Lung (tissue), 12 donors: ENCODE measurements around the gene PARD3B. TPM values are rescaled to one million over a fixed set of nuclear protein-coding genes. Genes with fewer than 3 reads are reported as not detected.

Experiments used
- ATAC-seq: fragments of 200-7000 bp; cut with Tn5 transposase; one replicate; pipeline ENCODE4 v1.9.1; 2020; ENCODE audit warnings: moderate number of reproducible peaks; ENCODE audit not compliant: insufficient read depth, low FRiP score
- DNase-seq, 3 donors: peaks; one replicate each; pipeline ENCODE4 v3.0.0-alpha.2; 2013 to 2017
- H3K27ac ChIP-seq, 2 donors: one replicate each; pipeline ENCODE4 v1.5.1; 2013; ENCODE audit warnings: mild to moderate bottlenecking in 2 of 2, moderate library complexity in 2 of 2, control low read depth in 1 of 2, inconsistent platforms in 1 of 2, low read depth in 1 of 2, low read length in 1 of 2
- H3K27me3 ChIP-seq, 3 donors: one replicate each; pipeline ENCODE4 v1.5.1; 2013; ENCODE audit warnings: low read length in 2 of 3; ENCODE audit not compliant: control insufficient read depth in 3 of 3, insufficient read depth in 3 of 3
- H3K36me3 ChIP-seq, 4 donors: one replicate each; pipeline ENCODE4 v1.5.1; 2013; ENCODE audit warnings: low read length in 4 of 4, mild to moderate bottlenecking in 1 of 4, moderate library complexity in 1 of 4; ENCODE audit not compliant: control insufficient read depth in 4 of 4, insufficient read depth in 4 of 4
- H3K4me1 ChIP-seq, 5 donors: one replicate each; pipeline ENCODE4 v1.5.1; 2013; ENCODE audit warnings: low read length in 5 of 5, mild to moderate bottlenecking in 2 of 5, moderate library complexity in 1 of 5; ENCODE audit not compliant: control insufficient read depth in 5 of 5, insufficient read depth in 5 of 5
- H3K4me3 ChIP-seq: one replicate; pipeline ENCODE4 v1.5.1; 2013; ENCODE audit warnings: mild to moderate bottlenecking, control low read depth, moderate library complexity
- H3K9ac ChIP-seq, 2 donors: one replicate each; pipeline ENCODE4 v1.5.1; 2013; ENCODE audit warnings: low read length in 2 of 2, control low read depth in 1 of 2; ENCODE audit not compliant: insufficient read depth in 1 of 2
- H3K9me3 ChIP-seq, 4 donors: one replicate each; pipeline ENCODE4 v1.5.1; 2013; ENCODE audit warnings: low read length in 3 of 4, mild to moderate bottlenecking in 1 of 4, moderate library complexity in 1 of 4; ENCODE audit not compliant: control insufficient read depth in 4 of 4, insufficient read depth in 3 of 4
- WGBS, 2 donors: extraction: QIAGEN DNeasy Blood & Tissue Kit; methylation state at CpG; one replicate each; pipeline ENCODE4 v1.1.7; 2013; 5-methylcytosine and 5-hydroxymethylcytosine counted together
- polyA plus RNA-seq, 2 donors: library from polyadenylated mRNA; stranded (reverse); fragments of 200-250 nt; gene quantifications; one replicate each; pipeline ENCODE4 v1.2.1, GENCODE V29; 2013
- total RNA-seq, 2 donors: library from RNA; depleted of rRNA in 1 of 2; stranded (reverse); fragments of >200 nt in 1 of 2; gene quantifications; one replicate each; pipeline ENCODE4 v1.2.1, GENCODE V29; 2014 to 2021
- TF ChIP-seq, protein P1 (sequence below): IDR thresholded peaks from 2 replicates; pipeline ENCODE4 v1.5.1; 2012; ENCODE audit warnings: mild to moderate bottlenecking; ENCODE audit errors: control extremely low read depth, extremely low read depth
- donor health status: control.
- donor health status: control.
- donor health status: Bipolar disorder and iron deficiency.
- donor health status: healthy.
- donor health status: DM: yes; HTN: yes; CAD: no.

The PARD3B gene
- total and polyA plus RNA-seq, 4 donors, result 2.4 to 38.7 (median 17.1) TPM

- DNase-seq (no peak), ATAC-seq (no peak)
- TF ChIP-seq, protein P1, sequence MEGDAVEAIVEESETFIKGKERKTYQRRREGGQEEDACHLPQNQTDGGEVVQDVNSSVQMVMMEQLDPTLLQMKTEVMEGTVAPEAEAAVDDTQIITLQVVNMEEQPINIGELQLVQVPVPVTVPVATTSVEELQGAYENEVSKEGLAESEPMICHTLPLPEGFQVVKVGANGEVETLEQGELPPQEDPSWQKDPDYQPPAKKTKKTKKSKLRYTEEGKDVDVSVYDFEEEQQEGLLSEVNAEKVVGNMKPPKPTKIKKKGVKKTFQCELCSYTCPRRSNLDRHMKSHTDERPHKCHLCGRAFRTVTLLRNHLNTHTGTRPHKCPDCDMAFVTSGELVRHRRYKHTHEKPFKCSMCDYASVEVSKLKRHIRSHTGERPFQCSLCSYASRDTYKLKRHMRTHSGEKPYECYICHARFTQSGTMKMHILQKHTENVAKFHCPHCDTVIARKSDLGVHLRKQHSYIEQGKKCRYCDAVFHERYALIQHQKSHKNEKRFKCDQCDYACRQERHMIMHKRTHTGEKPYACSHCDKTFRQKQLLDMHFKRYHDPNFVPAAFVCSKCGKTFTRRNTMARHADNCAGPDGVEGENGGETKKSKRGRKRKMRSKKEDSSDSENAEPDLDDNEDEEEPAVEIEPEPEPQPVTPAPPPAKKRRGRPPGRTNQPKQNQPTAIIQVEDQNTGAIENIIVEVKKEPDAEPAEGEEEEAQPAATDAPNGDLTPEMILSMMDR, result no peak
- Histone ChIP-seq H3K27me3 (no peaks in the 10 kb centered on the region), H3K36me3 (peaks cover 0 to 3% (median 0%) of the 10 kb centered on the region in 4 donors), H3K4me1 (no peaks in the 10 kb centered on the region), H3K4me3 (no peak overlapping the region), H3K27ac (no peak overlapping the region), H3K9ac (no peak overlapping the region), H3K9me3 (no peaks in the 10 kb centered on the region)
- WGBS, 2 donors, result 92 to 96% methylated on average over 6 of the region's 6 CpGs
These were observed 613.1 kb downstream of the PARD3B start for GRCh38 chr2:205158404-205158803.

GRCh38 chr2:205161156-205161839 lies 616.0 kb downstream of the PARD3B start:
- 73 to 91% methylated on average over 5 of the region's 5 CpGs for WGBS, 2 donors
- TF ChIP-seq, protein P1, result no peak

DNA sequence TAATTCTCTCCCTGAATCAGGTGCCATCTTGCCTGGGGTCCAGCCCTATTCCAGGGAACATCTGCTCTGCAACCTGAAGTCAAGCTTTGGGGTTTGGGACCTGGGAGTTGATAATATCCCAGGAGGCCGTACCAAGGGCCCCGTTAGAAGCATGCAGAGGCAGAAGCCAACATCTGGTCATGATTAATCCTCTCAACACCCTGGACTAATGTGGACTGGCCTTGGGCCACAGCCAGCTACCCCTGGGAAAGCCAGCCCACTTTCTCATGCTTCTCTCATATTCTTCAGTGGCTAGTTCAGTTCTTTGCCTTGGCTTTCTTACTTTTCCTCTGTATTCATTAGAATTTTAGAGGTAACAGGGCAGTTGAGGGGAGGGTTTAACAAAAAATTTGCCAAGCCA lies 621.5 kb downstream of the PARD3B start:
- Histone ChIP-seq H3K9ac (no peak overlapping the region), H3K36me3 (no peaks in the 10 kb centered on the region), H3K4me3 (no peak overlapping the region), H3K27me3 (no peaks in the 10 kb centered on the region), H3K4me1 (no peaks in the 10 kb centered on the region), H3K27ac (no peak overlapping the region), H3K9me3 (no peaks in the 10 kb centered on the region)
- DNase-seq (no peak), ATAC-seq (no peak)
- TF ChIP-seq, protein P1, result no peak
- WGBS, 2 donors, result 90 to 100% methylated on average over 2 of the region's 2 CpGs

More at GRCh38 chr2:205161156-205161839, 616.0 kb downstream of the PARD3B start:
- no peaks in the 10 kb centered on the region for H3K9me3 ChIP-seq
- DNase-seq (no peak), ATAC-seq (no peak)
- H3K27ac ChIP-seq, result no peak overlapping the region
- H3K36me3 ChIP-seq, result peaks cover 0 to 3% (median 0%) of the 10 kb centered on the region in 4 donors
- H3K4me1 ChIP-seq, result no peaks in the 10 kb centered on the region
- H3K4me3 ChIP-seq, result no peak overlapping the region
- H3K9ac ChIP-seq, result no peak overlapping the region
- H3K27me3 ChIP-seq, result no peaks in the 10 kb centered on the region

DNA sequence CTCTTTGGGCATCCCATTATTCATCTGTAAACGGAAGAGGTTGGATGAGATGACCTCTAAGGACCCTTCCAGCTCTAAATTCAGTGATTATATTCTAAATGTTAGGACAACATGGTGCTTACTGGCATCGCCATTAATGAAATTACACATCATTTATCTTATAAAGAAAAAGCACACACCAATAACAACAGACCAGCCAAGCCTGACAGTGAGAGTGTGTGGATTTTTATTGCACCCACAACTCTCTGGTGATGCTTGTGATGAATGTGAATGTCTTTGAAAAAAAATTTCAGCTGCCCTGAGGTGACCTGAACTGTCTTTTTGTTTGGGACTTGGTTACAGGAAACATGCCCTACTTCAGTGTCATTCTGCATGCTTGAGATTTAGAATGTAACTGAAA lies 623.7 kb downstream of the PARD3B start:
- H3K4me3 ChIP-seq, result no peak overlapping the region
- no peaks in the 10 kb centered on the region for H3K27me3 ChIP-seq
- H3K27ac ChIP-seq, result no peak overlapping the region
- no peaks in the 10 kb centered on the region for H3K4me1 ChIP-seq
- no peaks in the 10 kb centered on the region for H3K9me3 ChIP-seq
- WGBS, 2 donors, result 93% methylated on average over 2 of the region's 2 CpGs
- ATAC-seq, result no peak
- no peaks in the 10 kb centered on the region for H3K36me3 ChIP-seq
- DNase-seq, result no peak
- H3K9ac ChIP-seq, result no peak overlapping the region
- TF ChIP-seq, protein P1, result no peak
